H1 (cell line): ENCODE data around the gene TIGD1. TPM values are rescaled to one million over a fixed set of nuclear protein-coding genes. Genes with fewer than 3 reads are reported as not detected.

Source experiments
- CHD2 ChIP-seq: IDR thresholded peaks from 2 replicates; pipeline ENCODE4 v1.6.1; 2012; ENCODE audit warnings: low read length, improper control_type of control experiment
- TBP ChIP-seq: IDR thresholded peaks from 2 replicates; pipeline ENCODE4 v1.6.1; 2011; ENCODE audit warnings: low read depth, low read length, improper control_type of control experiment
- YY1 ChIP-seq: IDR thresholded peaks from 2 replicates; pipeline ENCODE4 v1.6.1; 2011; ENCODE audit warnings: low read depth, mild to moderate bottlenecking, low read length
- polyA plus RNA-seq, 7 experiments: library from polyadenylated mRNA; depleted of rRNA in 3 of 7; stranded (reverse) in 5 of 7; unstranded in 2 of 7; fragments of >200 nt in 5 of 7; fragments of 200-250 nt in 2 of 7; gene quantifications; 1 replicate in 5 of 7; 2 replicates in 1 of 7; 4 replicates in 1 of 7; pipeline versions ENCODE4 v1.2.1 to v1.2.3, GENCODE V29; 2011 to 2013; ENCODE audit warnings: missing spikeins in 2 of 7, mixed read lengths in 2 of 7
- total RNA-seq: library from RNA; stranded (reverse); fragmentation: NEBNext Ultra II Directional; extraction: Animal tissue kit (Norgen Biotek cat#: 25700); gene quantifications from 2 replicates; pipeline ENCODE4 v1.2.1, GENCODE V29; 2021

The TIGD1 gene
- total and polyA plus RNA-seq, 2 of the 8 experiments (the other 6 are each of a cell fraction or from before 2014, with no cell fraction given), result 4.7 to 8.3 TPM

GRCh38 chr2:232580648-232580981, 30.3 kb upstream of the TIGD1 start (continued):
- TF ChIP-seq TBP, result no peak
- TF ChIP-seq CHD2, result no peak
- TF ChIP-seq YY1, result no peak
